Mesenteric fat pad (tissue), 1 donor: ENCODE results near the gene ADAMTSL5. TPM values are rescaled to one million over a fixed set of nuclear protein-coding genes. Genes with fewer than 3 reads are reported as not detected.

Experiments used
- DNase-seq: peaks from one replicate; pipeline ENCODE4 v3.0.0-alpha.2; 2020; ENCODE audit warnings: low spot score
- total RNA-seq: library from RNA; stranded (reverse); fragmentation: NEBNext Ultra II Directional; extraction: Animal tissue kit (Norgen Biotek cat#: 25700); gene quantifications from one replicate; pipeline ENCODE4 v1.2.1, GENCODE V29; 2021
- donor health status: DM: yes; HTN: yes; CAD: no.

ADAMTSL5 gene
- total RNA-seq, 1 donor from 2014 or later = 1.8 TPM

DNA sequence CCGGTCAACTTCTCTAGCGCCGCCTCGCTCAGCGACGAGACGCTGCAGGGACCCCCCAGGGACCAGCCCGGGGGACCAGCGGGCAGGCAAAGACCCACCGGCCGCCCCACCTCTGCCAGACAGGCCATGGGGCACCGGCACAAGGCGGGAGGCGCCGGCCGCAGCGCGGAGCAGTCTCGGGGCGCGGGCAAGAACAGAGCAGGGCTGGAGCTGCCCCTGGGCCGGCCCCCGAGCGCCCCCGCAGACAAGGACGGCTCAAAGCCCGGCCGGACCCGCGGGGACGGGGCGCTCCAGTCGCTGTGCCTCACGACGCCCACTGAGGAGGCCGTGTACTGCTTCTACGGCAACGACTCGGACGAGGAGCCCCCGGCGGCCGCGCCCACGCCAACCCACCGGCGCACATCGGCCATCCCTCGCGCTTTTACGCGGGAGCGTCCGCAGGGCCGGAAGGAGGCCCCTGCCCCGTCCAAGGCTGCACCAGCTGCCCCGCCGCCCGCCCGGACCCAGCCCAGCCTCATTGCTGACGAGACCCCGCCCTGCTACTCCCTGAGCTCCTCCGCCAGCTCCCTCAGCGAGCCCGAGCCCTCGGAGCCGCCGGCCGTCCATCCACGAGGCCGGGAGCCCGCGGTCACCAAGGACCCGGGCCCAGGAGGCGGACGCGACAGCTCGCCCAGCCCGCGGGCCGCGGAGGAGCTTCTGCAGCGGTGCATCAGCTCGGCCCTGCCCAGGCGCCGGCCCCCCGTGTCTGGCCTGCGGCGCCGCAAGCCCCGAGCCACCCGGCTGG lies 45.1 kb downstream of the ADAMTSL5 start:
- no peak for DNase-seq

DNA sequence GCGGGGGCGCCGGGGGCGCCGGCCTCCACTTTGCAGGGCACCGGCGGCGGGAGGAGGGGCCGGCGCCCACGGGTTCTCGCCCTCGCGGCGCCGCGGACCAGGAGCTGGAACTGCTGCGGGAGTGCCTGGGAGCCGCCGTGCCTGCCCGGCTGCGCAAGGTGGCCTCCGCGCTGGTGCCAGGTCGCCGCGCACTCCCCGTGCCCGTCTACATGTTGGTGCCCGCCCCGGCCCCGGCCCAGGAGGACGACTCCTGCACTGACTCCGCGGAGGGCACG lies 45.7 kb downstream of the ADAMTSL5 start:
- no peak for DNase-seq

DNA sequence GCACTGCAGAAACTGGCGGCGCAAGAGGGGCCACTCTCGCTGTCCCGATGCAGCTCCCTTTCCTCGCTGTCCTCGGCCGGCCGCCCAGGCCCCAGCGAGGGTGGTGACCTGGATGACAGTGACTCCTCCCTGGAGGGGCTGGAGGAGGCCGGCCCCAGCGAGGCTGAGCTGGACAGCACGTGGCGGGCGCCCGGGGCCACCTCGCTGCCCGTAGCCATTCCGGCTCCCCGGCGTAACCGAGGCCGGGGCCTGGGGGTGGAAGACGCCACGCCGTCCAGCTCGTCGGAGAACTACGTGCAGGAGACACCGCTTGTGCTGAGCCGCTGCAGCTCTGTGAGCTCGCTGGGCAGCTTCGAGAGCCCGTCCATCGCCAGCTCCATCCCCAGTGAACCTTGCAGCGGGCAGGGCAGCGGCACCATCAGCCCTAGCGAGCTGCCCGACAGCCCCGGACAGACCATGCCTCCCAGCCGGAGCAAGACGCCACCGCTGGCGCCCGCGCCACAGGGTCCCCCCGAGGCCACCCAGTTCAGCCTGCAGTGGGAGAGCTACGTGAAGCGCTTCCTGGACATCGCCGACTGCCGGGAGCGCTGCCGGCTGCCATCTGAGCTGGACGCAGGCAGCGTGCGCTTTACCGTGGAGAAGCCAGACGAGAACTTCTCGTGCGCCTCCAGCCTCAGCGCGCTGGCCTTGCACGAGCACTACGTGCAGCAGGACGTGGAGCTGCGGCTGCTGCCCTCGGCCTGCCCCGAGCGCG lies 46.2 kb downstream of the ADAMTSL5 start:
- no peak for DNase-seq

- no peak for DNase-seq
These were observed 46.8 kb downstream of the ADAMTSL5 start for GRCh38 chr19:1466018-1466460.

GRCh38 chr19:1465191-1466016 lies 47.4 kb downstream of the ADAMTSL5 start:
- no peak for DNase-seq

DNA sequence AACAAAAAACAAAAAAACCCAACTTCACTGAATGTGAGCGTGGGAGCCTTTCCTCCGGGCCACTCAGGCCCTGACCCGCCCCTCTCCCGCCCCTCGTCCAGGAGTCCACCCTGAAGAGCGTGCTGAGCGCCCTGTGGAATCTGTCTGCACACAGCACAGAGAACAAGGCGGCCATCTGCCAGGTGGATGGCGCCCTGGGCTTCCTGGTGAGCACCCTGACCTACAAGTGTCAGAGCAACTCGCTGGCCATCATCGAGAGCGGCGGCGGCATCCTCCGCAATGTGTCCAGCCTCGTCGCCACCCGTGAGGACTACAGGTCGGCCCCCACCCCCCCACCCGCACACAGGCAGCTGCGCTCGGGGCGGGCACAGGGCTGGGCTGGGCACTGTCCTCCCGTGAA lies 51.0 kb downstream of the ADAMTSL5 start:
- DNase-seq = no peak

GRCh38 chr19:1460033-1460995 lies 52.5 kb downstream of the ADAMTSL5 start:
- DNase-seq = no peak

DNA sequence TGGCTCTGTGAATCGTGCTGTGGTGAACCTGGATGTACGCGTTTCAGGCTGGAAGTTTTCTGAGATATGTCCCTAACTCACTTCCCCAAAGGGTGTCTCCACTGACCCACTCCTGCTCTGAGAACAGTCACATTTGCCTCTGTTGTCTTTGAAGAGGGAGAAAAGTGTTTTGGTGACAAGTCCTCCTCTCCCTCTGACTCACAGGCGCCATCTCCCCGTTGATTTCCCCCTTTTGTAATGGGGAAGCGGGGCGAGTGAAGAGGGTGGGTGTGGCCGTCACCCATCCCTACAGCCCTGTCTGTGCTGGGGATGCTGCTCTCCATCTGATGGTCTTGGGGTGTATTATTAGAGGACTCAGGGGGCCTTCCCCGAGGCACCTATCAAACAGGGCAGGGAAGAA lies 53.3 kb downstream of the ADAMTSL5 start:
- DNase-seq = no peak

DNA sequence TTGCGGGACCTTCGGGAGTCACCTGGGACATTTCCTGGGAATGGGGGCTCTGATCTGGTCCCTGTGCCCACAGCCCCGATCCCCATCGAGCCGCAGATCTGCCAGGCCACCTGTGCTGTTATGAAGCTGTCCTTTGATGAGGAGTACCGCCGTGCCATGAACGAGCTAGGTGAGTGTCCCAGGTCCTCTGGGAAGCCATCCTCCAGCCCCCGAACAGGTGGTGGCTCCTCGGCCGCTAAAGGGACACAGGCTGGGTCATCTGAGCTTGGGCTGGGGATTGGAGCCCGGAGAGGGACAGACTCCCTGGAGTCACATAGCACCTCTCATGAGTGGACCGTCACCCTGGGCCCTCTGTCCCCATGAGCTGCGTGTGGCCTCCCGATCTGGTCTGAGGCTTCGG lies 54.9 kb downstream of the ADAMTSL5 start:
- DNase-seq = no peak

DNA sequence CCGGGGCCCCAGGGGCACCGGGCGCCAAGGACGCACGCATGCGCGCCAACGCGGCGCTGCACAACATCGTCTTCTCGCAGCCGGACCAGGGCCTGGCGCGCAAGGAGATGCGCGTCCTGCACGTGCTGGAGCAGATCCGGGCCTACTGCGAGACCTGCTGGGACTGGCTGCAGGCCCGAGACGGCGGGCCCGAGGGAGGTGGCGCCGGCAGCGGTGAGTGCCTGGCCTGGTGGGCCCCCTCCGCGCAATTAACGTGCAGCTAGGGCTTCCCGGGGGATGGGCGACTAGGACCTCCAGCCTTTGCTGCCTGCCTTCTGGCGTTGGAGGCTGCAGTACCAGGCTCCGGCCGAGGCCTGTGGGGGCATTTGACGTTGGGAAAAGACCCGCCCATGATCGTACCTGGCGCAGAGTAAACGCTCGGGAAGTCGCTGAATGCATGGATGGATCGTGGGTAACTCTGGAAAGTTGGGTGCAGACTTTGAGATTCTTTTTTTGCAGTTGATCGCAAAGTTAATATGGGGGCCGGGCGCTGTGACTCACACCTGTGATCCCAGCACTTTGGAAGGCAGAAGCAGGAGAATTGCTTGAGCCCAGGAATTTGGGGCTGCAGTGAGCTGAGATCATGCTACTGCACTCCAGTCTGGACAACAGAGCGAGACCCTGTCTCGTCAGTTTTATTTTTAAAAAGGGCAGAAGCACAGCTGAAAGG lies 55.6 kb downstream of the ADAMTSL5 start:
- no peak for DNase-seq

DNA sequence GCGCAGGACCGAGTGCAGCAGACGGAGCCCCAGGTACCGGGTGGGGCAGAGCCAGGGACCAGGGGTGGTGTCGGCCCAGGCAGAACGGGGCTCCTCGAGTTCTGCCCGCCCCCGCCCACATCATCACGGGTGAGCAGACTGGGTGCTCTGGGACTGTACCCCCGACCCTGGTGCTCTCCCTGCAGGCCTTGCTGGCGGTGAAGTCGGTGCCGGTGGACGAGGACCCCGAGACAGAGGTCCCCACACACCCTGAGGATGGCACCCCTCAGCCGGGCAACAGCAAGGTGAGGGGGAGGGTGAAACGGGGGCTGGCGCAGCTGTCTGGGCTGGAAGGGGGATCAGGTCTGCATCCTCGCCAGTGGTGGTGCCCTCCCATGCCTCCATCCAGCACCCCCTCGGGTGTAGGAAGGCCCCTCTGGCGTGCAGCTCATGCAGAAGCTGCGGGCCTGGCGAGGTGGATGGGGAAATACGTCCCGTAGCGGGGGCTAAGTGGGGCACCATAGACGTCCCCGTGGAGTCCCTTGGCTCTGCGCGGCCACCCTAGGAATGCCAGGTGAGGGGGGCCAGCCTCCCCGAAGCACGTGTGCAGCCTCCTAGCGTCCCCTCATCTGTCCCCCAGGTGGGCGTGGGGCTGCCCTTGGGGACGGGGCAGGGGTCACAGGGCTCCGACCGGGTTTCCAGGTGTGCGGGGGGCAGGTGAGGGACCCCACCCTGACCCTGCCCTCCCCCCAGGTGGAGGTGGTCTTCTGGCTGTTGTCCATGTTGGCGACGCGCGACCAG lies 56.5 kb downstream of the ADAMTSL5 start:
- no peak for DNase-seq

- no peak for DNase-seq
These were observed 57.3 kb downstream of the ADAMTSL5 start for GRCh38 chr19:1455336-1456120.

Other genes starting within 250 kb of the ADAMTSL5 start
- 243 TPM for gene CIRBP, start 243.7 kb downstream of the ADAMTSL5 start, total RNA-seq
- 53.2 TPM for gene FAM174C, start 237.5 kb downstream of the ADAMTSL5 start, total RNA-seq
- not detected for gene EFNA2, start 227.1 kb downstream of the ADAMTSL5 start, total RNA-seq
- 75.3 TPM for gene NDUFS7, start 129.1 kb downstream of the ADAMTSL5 start, total RNA-seq
- 8.4 TPM for gene GAMT, start 111.5 kb downstream of the ADAMTSL5 start, total RNA-seq
- gene DAZAP1, start 105.4 kb downstream of the ADAMTSL5 start, total RNA-seq = 110 TPM
- 909 TPM for gene RPS15, start 74.6 kb downstream of the ADAMTSL5 start, total RNA-seq
- gene APC2, start 62.9 kb downstream of the ADAMTSL5 start, total RNA-seq = 0.10 TPM
- 21.6 TPM for gene C19orf25, start 33.8 kb downstream of the ADAMTSL5 start, total RNA-seq
- gene PCSK4, start 22.7 kb downstream of the ADAMTSL5 start, total RNA-seq = 0.96 TPM
- gene REEP6, start 21.8 kb downstream of the ADAMTSL5 start, total RNA-seq = 7.4 TPM
- not detected for gene PLK5, start 11.1 kb upstream of the ADAMTSL5 start, total RNA-seq
- 20.5 TPM for gene MEX3D, start 55.3 kb upstream of the ADAMTSL5 start, total RNA-seq
- gene MBD3, start 79.8 kb upstream of the ADAMTSL5 start, total RNA-seq = 65.0 TPM
- gene UQCR11, start 92.4 kb upstream of the ADAMTSL5 start, total RNA-seq = 239 TPM
- gene TCF3, start 139.6 kb upstream of the ADAMTSL5 start, total RNA-seq = 44.4 TPM
- gene ONECUT3, start 240.5 kb upstream of the ADAMTSL5 start, total RNA-seq = not detected